Nephron progenitor cell (in vitro differentiated cells): ENCODE measurements around the gene LSR.
"Not testable (repeated sequence)": the region's sequence is repeated elsewhere in the genome, so short reads cannot be mapped to it uniquely, and the experiment has no call there.

Source experiments
- DNase-seq: peaks from one replicate; pipeline ENCODE4 v3.0.0; 2021
- H3K27ac Mint-ChIP-seq: 2 replicates; pipeline ENCODE4 v1.8.0; 2021; ENCODE audit warnings: mild to moderate bottlenecking, moderate library complexity, mixed read lengths
- H3K27me3 Mint-ChIP-seq: 2 replicates; pipeline ENCODE4 v1.8.0; 2021; ENCODE audit warnings: mild to moderate bottlenecking, low read depth, mixed read lengths; ENCODE audit not compliant: poor library complexity
- H3K36me3 Mint-ChIP-seq: 2 replicates; pipeline ENCODE4 v1.8.0; 2021; ENCODE audit warnings: low read depth, mixed read lengths
- H3K4me1 Mint-ChIP-seq: 2 replicates; pipeline ENCODE4 v1.8.0; 2021; ENCODE audit warnings: mixed read lengths
- H3K4me3 Mint-ChIP-seq: 2 replicates; pipeline ENCODE4 v1.8.0; 2021; ENCODE audit warnings: mild to moderate bottlenecking, moderate library complexity, mixed read lengths
- H3K9me3 Mint-ChIP-seq: 2 replicates; pipeline ENCODE4 v1.8.0; 2021; ENCODE audit warnings: mild to moderate bottlenecking, moderate library complexity, mixed read lengths
- TF ChIP-seq, protein P1 (sequence below): fragments of 200-600 bp; sonication (generic); IDR thresholded peaks from 2 replicates; pipeline ENCODE4 v1.5.0; 2021; ENCODE audit warnings: antibody characterized with exemption

Gene LSR

DNA sequence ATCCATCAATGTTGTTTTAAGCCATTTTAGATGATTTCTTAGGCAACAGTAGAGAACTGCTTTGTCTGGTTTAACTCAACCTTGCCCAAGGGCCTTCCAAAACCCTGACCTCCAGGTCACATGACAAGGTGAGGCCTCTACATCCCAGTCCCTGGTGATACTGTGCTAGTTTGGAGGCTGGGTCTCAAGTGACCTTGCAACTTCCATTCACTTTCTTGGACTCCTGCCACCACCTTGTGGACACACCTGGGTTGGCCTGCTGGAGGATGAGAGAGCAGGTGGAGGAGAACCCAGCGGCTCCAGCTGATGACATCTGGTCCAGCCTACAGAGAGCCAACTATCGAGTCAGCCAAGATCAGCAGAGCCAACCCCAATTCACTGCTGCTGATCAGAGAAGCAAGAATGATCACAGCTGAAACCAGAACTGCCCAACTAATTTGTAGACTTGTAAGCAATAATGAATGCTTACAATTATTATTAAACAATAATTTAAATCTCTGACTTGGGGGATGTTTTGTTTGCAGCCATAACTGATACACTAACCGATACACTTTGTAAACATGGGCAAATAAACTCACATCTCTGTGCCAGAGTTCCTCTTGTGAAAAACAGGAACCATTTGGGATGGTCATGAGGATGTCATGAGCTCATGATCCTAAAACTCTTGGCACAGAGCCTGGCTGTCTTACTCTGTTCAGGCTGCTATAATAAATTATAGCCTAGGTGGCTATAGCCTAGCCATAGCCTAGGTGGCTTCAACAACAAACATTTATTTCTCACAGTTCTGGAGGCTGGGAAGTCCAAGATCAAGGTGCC lies 31.8 kb upstream of the LSR start:
- Mint-ChIP-seq H3K27me3 (peaks cover 6% of the 10 kb centered on the region), H3K4me3 (no peak overlapping the region), H3K36me3 (no peaks in the 10 kb centered on the region), H3K4me1 (no peaks in the 10 kb centered on the region), H3K27ac (no peak overlapping the region), H3K9me3 (peaks cover 32% of the 10 kb centered on the region)
- TF ChIP-seq, protein P1, sequence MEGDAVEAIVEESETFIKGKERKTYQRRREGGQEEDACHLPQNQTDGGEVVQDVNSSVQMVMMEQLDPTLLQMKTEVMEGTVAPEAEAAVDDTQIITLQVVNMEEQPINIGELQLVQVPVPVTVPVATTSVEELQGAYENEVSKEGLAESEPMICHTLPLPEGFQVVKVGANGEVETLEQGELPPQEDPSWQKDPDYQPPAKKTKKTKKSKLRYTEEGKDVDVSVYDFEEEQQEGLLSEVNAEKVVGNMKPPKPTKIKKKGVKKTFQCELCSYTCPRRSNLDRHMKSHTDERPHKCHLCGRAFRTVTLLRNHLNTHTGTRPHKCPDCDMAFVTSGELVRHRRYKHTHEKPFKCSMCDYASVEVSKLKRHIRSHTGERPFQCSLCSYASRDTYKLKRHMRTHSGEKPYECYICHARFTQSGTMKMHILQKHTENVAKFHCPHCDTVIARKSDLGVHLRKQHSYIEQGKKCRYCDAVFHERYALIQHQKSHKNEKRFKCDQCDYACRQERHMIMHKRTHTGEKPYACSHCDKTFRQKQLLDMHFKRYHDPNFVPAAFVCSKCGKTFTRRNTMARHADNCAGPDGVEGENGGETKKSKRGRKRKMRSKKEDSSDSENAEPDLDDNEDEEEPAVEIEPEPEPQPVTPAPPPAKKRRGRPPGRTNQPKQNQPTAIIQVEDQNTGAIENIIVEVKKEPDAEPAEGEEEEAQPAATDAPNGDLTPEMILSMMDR: no peak
- DNase-seq: no peak

DNA sequence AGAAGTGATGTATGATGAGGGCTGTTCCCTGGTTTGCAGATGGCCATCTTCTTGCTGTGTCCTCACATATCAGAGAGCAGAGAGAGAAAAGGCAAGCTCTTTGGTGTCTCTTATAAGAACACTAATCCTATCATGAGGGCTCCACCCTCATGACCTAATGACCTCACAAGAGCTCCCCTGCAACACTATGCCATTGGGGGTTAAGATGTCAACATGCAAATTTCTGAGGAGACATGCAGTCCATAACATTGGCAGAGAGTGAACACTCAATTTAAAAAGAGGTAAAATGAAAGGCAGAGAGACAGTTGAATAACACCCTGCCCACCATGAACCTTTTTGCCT lies 31.2 kb upstream of the LSR start:
- no peak for DNase-seq
- Mint-ChIP-seq H3K4me3 (no peak overlapping the region), H3K9me3 (peaks cover 36% of the 10 kb centered on the region), H3K36me3 (no peaks in the 10 kb centered on the region), H3K27ac (no peak overlapping the region), H3K27me3 (peaks cover 7% of the 10 kb centered on the region), H3K4me1 (no peaks in the 10 kb centered on the region)
- TF ChIP-seq, protein P1: no peak

DNA sequence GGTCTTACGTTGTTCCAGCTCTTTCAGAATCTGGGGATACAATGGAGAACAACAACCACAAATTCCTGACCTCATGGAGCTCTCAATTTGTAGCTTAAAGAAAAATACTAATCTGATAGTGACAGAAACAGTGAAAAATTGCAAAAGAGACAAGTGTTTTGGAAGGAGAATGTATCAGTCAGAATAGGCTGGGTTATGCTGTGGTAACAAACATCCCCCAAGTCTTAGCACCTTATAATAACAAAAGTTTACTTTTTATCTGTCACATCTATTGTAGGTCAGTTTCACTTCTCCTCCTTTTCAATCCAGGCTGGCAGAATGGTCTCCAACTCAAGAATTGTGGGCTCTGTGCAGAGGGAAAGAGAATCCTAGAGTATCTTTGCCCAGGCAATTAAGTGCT lies 29.8 kb upstream of the LSR start:
- peaks cover 41% of the 10 kb centered on the region for H3K9me3 Mint-ChIP-seq
- TF ChIP-seq, protein P1: no peak
- no peak for DNase-seq
- no peaks in the 10 kb centered on the region for H3K4me1 Mint-ChIP-seq
- peaks cover 12% of the 10 kb centered on the region for H3K27me3 Mint-ChIP-seq
- no peak overlapping the region for H3K4me3 Mint-ChIP-seq
- no peaks in the 10 kb centered on the region for H3K36me3 Mint-ChIP-seq
- H3K27ac Mint-ChIP-seq: no peak overlapping the region

DNA sequence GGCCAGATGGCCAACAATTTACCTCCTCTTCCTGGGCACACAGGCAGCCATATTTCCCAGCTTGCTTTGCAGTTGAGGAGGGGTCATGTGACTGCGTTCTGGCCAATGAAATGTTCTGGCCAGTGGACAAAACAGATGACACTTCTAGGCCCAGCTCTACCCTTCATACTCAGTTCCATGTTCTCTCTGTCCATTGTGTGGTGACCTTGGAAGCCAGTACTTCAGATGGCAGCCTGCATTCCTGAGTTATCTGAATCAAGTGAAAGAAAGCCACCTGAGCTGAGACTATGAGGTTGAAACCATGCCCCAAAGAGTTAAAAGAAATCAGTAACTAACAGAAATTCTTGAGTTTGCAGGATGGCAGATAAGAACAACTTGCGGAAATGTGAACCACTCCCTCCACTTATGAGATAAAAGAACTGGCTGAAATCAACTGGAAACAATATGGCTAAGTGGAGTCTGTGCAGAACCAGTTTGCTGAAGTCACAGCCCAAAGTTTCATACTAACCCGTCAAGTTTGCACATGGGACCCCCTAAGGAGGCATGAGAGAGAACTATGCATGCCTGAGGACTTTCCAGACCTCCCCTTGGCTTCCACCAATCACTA lies 28.4 kb upstream of the LSR start:
- DNase-seq: no peak
- Mint-ChIP-seq H3K9me3 (peaks cover 41% of the 10 kb centered on the region), H3K27me3 (peaks cover 13% of the 10 kb centered on the region), H3K4me3 (no peak overlapping the region), H3K4me1 (no peaks in the 10 kb centered on the region), H3K36me3 (no peaks in the 10 kb centered on the region), H3K27ac (no peak overlapping the region)
- TF ChIP-seq, protein P1: no peak

DNA sequence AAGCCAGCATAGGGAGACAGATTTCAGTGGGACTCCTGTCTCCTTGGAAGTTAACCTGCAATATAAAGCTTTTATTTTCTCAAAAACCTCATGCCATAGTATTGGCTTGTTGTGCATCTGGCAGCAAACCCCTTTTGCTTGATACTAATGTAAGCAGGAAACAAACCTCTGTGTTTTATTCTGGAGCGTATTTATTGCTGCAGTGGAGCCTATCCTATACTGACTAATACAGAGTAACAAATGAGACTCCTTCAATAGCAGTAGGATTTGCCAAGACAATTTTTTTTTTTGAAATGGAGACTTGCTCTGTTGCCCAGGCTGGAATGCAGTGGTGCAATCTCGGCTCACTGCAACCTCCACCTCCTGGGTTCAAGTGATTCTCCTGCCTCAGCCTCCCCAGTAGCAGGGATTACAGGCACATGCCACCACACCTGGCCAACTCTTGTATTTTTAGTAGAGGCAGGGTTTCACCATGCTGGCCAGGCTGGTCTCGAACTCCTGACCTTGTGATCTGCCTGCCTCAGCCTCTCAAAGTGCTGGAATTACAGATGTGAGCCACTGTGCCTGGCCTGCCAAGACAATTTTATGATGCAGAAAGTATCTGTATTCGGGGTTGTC lies 27.7 kb upstream of the LSR start:
- not testable (repeated sequence) for DNase-seq, H3K27ac Mint-ChIP-seq, H3K36me3 Mint-ChIP-seq, H3K4me1 Mint-ChIP-seq, H3K4me3 Mint-ChIP-seq
- Mint-ChIP-seq H3K9me3 (peaks cover 41% of the 10 kb centered on the region), H3K27me3 (peaks cover 13% of the 10 kb centered on the region)

DNA sequence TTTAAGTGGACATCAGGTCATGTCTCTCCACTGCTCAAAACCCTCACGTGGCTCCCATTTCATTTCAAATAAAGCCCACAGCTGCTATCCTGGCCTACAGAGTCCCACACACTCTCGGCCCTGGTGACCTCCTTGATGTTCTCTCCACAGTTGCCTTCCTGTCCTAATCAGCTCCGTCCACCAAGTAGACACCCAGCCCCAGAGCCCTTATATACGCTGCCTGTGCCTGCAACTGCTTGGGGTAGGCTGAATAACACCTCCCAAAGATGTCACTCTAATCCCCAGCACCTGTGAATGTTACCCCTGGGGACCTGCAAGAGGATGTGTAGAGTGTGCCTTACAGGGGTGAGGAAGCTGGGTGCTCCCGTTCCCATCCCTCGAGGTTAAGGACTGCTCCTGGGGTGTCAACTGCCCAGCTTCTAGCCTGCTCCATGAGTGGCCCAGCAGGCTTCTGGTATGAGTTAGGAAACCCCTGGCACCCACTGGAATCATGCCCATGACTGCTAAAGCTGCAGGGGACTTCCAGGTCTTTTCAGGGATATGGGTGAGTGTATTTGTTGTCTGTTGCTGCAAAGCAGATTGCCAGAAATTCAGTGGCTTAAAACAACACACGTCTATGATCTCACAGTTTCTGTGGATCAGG lies 26.3 kb upstream of the LSR start:
- H3K27ac Mint-ChIP-seq: no peak overlapping the region
- H3K27me3 Mint-ChIP-seq: peaks cover 10% of the 10 kb centered on the region
- no peaks in the 10 kb centered on the region for H3K36me3 Mint-ChIP-seq
- no peak for DNase-seq
- peaks cover 31% of the 10 kb centered on the region for H3K9me3 Mint-ChIP-seq
- no peak overlapping the region for H3K4me3 Mint-ChIP-seq
- H3K4me1 Mint-ChIP-seq: peaks cover 10% of the 10 kb centered on the region
- TF ChIP-seq, protein P1: no peak
